NCI-H2171 treated with DMSO at 0.1 percent for 48 hours (cell line): ENCODE measurements around the gene TK1.
A peak's percentile ranks its signal among the peaks of the same experiment; 100 is the strongest.
"Not testable (repeated sequence)": the region's sequence is repeated elsewhere in the genome, so short reads cannot be mapped to it uniquely, and the experiment has no call there.

Experiments used
- DNase-seq: peaks from one replicate; lab custom pipeline; 2025; lab: John Stamatoyannopoulos, UW

TK1 gene, protein sequence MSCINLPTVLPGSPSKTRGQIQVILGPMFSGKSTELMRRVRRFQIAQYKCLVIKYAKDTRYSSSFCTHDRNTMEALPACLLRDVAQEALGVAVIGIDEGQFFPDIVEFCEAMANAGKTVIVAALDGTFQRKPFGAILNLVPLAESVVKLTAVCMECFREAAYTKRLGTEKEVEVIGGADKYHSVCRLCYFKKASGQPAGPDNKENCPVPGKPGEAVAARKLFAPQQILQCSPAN

GRCh38 chr17:78186692-78187595 lies at the start of gene TK1, which contains the start of gene AFMID:
TSS of gene TK1 (minus strand) at chr17:78187052. CDS start at chr17:78186994, 58 bp downstream.
TSS of gene AFMID (plus strand) at chr17:78187362. CDS start at chr17:78187371, 9 bp downstream.
- peak; percentile 97 for DNase-seq

GRCh38 chr17:78235885-78236284 lies 49.0 kb upstream of the TK1 start:
- DNase-seq: no peak

DNA sequence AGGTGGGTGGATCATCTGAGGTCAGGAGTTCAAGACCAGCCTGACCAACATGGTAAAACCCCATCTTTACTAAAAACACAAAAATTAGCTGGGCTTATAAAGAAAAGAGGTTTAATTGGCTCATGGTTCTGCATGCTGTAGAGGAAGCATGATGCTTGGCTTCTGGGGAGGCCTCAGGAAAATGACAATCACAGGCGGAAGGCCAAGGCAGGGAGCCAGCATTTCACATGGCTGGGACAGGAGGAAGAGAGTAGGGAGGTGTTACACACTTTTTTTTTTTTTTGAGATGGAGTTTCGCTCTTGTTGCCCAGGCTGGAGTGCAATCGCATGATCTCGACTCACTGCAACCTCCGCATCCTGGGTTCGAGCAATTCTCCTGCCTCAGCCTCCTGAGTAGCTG lies 48.2 kb upstream of the TK1 start:
- not testable (repeated sequence) for DNase-seq

- no peak for DNase-seq
Measured at GRCh38 chr17:78234261-78234865, 47.5 kb upstream of the TK1 start.

DNA sequence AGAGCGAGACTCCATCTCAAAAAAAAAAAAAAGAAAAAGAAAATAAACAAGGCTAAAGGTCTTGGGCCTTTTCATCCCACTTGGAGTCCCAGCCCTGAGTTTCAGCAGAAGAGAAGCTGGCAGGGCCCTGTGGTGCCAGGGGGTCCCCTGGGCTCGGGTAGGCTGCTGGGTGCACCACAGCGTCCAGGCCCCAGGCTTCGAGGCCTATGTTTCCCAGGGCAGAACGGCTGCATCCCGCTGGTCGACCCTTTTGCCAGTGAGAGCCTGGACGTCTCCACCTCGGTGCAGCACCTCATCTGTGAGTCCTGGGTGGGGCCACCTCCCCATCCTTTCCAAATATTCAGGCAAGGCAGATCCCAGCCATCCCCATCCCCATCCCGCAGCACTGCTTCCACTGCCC lies 46.8 kb upstream of the TK1 start:
- DNase-seq: no peak

DNA sequence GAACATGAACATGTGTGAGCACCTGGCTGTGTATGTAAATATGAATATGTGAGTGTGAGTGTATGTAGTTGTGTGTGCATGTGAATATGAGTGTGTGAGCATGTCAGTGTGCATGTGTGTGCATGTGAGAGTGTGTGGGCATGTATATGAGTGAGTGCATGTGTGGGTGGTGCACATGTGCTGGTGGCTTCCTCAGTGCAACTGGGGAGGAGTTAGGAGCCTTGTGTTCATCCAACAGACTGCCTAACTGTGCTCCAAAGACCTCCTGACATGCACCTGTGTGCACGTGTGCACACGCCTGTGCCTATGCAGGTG lies 46.0 kb upstream of the TK1 start:
- no peak for DNase-seq

DNA sequence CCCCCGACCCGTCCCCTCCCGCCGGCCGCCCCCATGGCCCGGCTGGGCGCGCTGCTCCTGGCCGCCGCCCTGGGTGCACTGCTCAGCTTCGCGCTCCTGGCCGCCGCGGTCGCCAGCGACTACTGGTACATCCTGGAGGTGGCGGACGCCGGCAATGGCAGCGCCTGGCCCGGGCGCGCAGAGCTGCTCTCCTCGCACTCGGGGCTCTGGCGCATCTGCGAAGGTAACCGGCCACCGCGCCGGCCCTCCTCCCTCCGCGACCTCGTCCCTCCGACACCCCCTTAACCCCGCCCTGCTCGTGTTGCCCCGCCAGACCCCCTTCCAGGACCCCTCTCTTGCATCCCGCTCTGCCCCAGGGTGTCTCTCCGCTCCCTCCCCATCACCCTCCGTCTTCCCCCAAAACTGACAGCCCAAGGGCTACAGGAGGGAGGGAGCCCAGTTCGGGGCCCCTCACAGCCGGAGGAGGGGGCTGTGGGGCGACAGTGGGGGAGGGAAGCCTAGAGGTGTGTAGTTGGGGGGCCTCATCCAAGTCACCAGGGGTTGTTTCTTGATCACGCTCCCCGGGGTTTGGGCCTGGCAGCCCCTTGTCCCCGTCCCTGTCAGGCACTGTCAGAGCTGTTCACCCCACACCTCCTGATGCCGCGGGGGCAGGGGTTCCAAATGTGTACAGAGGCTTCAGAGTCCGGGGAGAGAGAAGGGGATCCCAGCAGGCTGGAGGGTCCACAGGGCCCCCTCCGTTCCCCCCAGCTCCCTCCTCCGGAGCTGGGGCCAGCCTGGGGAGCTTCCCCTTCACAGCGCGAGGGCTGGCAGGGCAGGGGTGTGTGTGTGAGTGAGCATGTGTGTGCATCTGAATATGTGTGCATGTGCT lies 45.4 kb upstream of the TK1 start:
- DNase-seq: no peak

- no peak for DNase-seq
Measured at GRCh38 chr17:78230996-78231935, 44.4 kb upstream of the TK1 start, which contains the start of gene TMEM235. TSS of gene TMEM235 (plus strand) at chr17:78231631. CDS start at chr17:78232024, 393 bp downstream.

- DNase-seq: no peak
Measured at GRCh38 chr17:78230252-78230962, 43.6 kb upstream of the TK1 start.

DNA sequence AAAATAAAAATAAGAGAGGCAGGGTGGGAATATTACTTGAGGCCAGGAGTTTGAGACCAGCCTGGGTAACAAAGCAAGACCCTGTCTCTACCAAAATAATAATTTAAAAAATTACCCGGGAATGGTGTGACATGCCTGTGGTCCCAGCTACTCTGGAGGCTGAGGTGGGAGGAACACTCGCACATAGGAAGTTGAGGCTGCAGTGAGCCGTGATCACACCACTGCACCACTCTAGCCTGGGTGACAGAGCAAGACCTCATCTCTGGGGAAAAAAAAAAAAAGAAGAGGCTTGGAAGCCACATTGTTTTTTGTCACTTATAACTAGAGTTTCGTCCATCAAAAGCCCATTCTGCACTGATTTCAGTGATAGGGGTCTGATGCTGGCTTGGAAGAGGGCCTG lies 41.3 kb upstream of the TK1 start:
- DNase-seq: no peak

GRCh38 chr17:78227455-78227916 lies 40.6 kb upstream of the TK1 start:
- DNase-seq: peak; percentile 90

- no peak for DNase-seq
Measured at GRCh38 chr17:78226759-78227454, 40.1 kb upstream of the TK1 start.

DNA sequence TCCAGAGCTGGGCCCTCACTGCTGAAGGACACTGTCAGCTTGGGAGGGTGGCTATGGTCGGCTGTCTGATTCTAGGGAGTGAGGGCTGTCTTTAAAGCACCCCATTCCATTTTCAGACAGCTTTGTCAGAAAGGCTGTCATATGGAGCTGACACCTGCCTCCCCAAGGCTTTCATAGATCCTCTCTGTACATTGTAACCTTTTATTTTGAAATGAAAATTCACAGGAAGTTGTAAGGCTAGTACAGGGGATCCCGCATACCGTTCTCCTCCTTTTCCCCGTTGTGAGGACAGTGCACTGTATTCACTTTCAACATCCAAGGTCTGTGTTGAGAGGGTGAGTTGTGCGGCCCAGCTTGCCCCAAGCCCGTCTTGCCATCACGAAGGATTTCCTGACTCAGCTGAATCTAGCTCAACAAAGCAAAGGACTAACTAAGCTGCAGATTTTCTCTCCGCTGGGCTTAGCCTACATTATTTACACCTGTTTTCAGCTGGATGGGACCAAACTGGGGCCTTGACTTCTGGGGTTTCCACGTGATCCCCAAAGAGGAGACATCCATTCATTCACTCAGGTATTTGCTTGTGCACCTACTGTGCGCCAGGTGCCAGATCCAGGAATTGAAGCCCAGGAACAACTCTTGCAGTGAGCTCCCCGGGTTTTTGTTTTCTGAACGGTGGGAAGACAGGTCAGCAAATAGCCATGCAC lies 39.4 kb upstream of the TK1 start:
- DNase-seq: no peak

DNA sequence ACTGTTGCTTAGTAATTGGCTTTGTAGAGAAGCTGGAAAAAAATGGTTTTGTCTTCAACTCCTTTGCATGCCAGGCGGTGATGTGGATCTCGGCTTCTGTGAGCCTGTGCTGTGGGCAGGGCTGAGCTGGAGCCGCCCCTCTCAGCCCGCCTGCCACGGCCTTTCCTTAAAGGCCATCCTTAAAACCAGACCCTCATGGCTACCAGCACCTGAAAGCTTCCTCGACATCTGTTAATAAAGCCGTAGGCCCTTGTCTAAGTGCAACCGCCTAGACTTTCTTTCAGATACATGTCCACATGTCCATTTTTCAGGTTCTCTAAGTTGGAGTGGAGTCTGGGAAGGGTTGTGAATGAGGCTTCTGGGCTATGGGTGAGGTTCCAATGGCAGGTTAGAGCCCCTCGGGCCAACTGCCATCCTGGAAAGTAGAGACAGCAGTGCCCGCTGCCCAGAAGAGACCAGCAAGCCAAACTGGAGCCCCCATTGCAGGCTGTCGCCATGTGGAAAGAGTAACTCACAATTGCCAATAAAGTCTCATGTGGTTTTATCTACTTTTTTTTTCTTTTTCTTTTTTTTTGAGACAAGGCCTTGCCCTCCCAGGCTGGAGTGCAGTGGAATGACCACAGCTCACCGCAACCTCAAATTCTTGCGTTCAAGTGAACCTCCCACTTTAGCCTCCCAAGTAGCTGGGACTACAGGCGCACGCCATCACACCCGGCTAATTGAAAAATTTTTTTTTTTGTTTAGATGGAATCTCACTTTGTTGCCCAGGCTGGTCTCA lies 38.4 kb upstream of the TK1 start:
- peak; percentile 47 for DNase-seq

- peak; percentile 82 for DNase-seq
Measured at GRCh38 chr17:78224231-78225087, 37.6 kb upstream of the TK1 start.

DNA sequence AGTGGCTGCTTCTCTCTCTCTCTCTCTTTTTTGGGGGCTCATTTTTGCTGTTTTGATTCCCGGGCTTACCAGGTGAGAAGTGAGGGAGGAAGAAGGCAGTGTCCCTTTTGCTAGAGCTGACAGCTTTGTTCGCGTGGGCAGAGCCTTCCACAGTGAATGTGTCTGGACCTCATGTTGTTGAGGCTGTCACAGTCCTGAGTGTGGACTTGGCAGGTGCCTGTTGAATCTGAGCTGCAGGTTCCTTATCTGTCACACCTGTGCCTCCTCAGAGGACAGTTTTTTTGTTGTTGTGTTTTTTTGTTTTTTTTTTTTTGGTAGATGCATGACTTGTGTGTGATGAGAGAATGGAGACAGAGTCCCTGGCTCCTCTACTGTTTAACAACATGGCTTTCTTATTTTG lies 36.9 kb upstream of the TK1 start:
- DNase-seq: peak; percentile 70

DNA sequence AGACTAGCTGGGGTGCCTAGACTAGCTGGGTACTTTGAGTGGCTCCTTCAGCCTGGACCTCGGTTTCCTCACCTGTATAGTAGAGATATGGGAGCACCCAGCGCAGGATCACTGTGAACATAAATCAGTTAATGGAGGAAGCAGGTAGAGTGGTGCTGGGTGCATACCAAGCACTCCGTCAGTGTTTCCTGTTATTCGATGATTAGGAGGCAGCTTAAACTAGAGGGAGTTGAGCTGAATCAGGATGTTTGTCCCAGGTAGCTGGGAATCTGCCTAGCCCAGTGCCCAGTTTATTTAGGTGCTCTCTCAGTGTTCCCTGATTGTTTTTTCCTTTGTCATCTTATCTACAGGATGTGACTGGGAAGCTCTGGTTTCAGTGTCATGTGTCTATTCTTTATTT lies 36.2 kb upstream of the TK1 start:
- DNase-seq: no peak
